Measurements from ENCODE around the gene DNAH8. TPM values are rescaled to one million over a fixed set of nuclear protein-coding genes. Genes with fewer than 3 reads are reported as not detected.
"Not testable (repeated sequence)": the region's sequence is repeated elsewhere in the genome, so short reads cannot be mapped to it uniquely, and the experiment has no call there.

Gene DNAH8
- total and polyA plus RNA-seq, 2 experiments from 2014 or later: 0.03 to 0.15 TPM

DNA sequence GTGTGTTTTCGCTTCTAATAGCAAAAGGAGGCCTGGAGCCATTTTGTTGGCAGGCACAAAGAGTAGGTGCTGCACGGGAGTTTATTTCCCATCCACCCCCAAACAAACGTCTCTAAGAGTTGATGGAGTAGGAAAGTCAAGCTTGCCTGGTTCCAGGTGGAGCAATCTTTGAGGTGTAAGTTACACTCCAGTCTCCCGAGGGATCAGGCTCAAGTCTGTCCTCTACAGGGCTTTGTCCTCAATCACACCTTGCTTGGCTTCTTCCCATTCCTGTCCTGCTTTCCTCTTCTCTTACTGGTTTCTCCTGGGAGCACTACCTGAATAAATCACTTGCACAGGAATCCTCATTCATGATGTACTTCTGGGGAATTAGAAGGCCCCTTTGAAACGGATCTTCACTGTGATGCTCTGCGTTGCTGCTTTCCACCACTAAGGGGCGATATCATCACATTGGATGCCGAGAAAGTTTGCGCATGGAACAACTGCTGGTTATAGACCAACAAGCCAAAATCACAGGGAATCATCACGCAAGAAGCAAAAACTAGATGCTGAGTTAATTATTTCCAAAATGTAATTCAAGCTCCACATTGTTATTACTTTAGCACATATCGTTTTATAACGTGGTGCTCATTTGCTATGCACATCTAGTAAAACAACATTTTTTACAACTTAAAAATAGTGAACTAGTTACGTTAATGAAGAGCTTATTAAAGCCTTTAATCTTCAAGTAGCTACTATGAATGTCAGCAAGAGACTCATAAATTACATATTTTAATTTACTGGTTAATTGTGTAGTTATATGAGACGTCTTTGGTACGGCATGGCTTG is 156.8 kb downstream of the DNAH8 start:
- no peak for TF ChIP-seq EZH2 (IDR thresholded peaks at IDR 0.05; ENCODE audit: borderline replicate concordance)
- TF ChIP-seq, protein P1, sequence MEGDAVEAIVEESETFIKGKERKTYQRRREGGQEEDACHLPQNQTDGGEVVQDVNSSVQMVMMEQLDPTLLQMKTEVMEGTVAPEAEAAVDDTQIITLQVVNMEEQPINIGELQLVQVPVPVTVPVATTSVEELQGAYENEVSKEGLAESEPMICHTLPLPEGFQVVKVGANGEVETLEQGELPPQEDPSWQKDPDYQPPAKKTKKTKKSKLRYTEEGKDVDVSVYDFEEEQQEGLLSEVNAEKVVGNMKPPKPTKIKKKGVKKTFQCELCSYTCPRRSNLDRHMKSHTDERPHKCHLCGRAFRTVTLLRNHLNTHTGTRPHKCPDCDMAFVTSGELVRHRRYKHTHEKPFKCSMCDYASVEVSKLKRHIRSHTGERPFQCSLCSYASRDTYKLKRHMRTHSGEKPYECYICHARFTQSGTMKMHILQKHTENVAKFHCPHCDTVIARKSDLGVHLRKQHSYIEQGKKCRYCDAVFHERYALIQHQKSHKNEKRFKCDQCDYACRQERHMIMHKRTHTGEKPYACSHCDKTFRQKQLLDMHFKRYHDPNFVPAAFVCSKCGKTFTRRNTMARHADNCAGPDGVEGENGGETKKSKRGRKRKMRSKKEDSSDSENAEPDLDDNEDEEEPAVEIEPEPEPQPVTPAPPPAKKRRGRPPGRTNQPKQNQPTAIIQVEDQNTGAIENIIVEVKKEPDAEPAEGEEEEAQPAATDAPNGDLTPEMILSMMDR (IDR thresholded peaks at IDR 0.05; ENCODE audit: poor library complexity): peak; percentile 99
- H3K9me2 ChIP-seq (replicated peaks; ENCODE audit: insufficient read depth): no peaks in the 10 kb centered on the region
- H3K27me3 ChIP-seq: no peaks in the 10 kb centered on the region
- H3K4me3 ChIP-seq: no peak overlapping the region
- H3K4me1 ChIP-seq (ENCODE audit: insufficient read depth): no peaks in the 10 kb centered on the region
- H4K20me1 ChIP-seq (ENCODE audit: insufficient read depth, poor library complexity, severe bottlenecking): no peaks in the 10 kb centered on the region
- no peak overlapping the region for H2AFZ ChIP-seq
- DNase-seq (ENCODE audit: low spot score): peak; percentile 71
- H3K27ac ChIP-seq: no peak overlapping the region
- 42% methylated on average over 15 of the region's 15 CpGs for WGBS (ENCODE audit: low lambda C conversion rate, missing lambda C conversion rate)
- no peaks in the 10 kb centered on the region for H3K79me2 ChIP-seq
- no peaks in the 10 kb centered on the region for H3K9me3 ChIP-seq (ENCODE audit: low read depth)
- no peak overlapping the region for H3K4me2 ChIP-seq
- no peaks in the 10 kb centered on the region for H3K36me3 ChIP-seq (replicated peaks; ENCODE audit: insufficient read depth, low read depth)

DNA sequence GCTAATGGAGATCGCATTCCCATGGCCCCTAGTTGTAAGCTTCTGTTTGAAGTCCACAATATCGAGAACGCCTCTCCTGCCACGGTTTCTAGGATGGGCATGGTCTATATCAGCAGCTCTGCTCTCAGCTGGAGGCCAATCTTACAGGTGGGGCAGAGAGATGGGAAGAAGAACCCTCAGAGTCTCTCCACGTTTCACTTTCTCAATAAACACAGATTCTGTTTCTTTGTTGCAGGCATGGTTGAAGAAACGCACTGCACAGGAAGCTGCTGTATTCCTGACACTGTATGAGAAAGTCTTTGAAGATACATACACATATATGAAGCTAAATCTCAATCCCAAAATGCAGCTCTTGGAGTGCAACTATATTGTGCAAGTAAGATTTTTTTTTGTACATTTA is 157.9 kb downstream of the DNAH8 start:
- H2AFZ ChIP-seq: no peak overlapping the region
- DNase-seq (ENCODE audit: low spot score): no peak
- H3K4me1 ChIP-seq (ENCODE audit: insufficient read depth): no peaks in the 10 kb centered on the region
- H3K4me2 ChIP-seq: no peak overlapping the region
- H3K27ac ChIP-seq: no peak overlapping the region
- no peaks in the 10 kb centered on the region for H4K20me1 ChIP-seq (ENCODE audit: insufficient read depth, poor library complexity, severe bottlenecking)
- WGBS (ENCODE audit: low lambda C conversion rate, missing lambda C conversion rate): 77% methylated on average over 6 of the region's 6 CpGs
- H3K9me2 ChIP-seq (replicated peaks; ENCODE audit: insufficient read depth): no peaks in the 10 kb centered on the region
- H3K9me3 ChIP-seq (ENCODE audit: low read depth): no peaks in the 10 kb centered on the region
- no peak overlapping the region for H3K4me3 ChIP-seq
- TF ChIP-seq EZH2 (IDR thresholded peaks at IDR 0.05; ENCODE audit: borderline replicate concordance) (no peak), EZH2phosphoT487 (IDR thresholded peaks at IDR 0.05; ENCODE audit: low read depth, severe bottlenecking, unreplicated experiment) (no peak)
- TF ChIP-seq, protein P1 (IDR thresholded peaks at IDR 0.05; ENCODE audit: poor library complexity): no peak
- H3K79me2 ChIP-seq: no peaks in the 10 kb centered on the region
- no peaks in the 10 kb centered on the region for H3K36me3 ChIP-seq (replicated peaks; ENCODE audit: insufficient read depth, low read depth)
- H3K27me3 ChIP-seq: no peaks in the 10 kb centered on the region

DNA sequence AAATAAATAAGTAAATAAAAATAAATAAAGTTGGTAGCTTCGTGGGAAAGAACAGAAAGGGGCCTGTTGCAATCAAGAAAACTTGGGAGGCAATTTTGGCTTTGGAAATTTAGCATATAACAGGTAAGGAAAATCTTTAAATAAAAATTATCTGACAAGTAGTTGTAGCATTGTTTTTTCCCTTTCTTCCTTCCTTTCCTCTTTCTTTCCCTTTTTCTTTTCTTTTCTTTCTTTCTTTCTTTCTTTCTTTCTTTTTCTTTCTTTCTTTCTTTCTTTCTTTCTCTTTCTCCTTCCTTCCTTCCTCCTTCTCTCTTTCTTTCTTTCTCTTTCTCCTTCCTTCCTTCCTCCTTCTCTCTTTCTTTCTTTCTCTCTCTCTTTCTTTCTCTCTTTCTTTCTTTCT is 158.7 kb downstream of the DNAH8 start:
- H3K36me3 ChIP-seq (replicated peaks; ENCODE audit: insufficient read depth, low read depth); H3K27me3 ChIP-seq; H3K79me2 ChIP-seq; H3K4me2 ChIP-seq; H3K27ac ChIP-seq; DNase-seq (ENCODE audit: low spot score); H2AFZ ChIP-seq; H3K4me3 ChIP-seq; H4K20me1 ChIP-seq (ENCODE audit: insufficient read depth, poor library complexity, severe bottlenecking); H3K4me1 ChIP-seq (ENCODE audit: insufficient read depth); H3K9me3 ChIP-seq (ENCODE audit: low read depth); H3K9me2 ChIP-seq (replicated peaks; ENCODE audit: insufficient read depth): not testable (repeated sequence)
- 67% methylated on average over 1 of the region's 1 CpG for WGBS (ENCODE audit: low lambda C conversion rate, missing lambda C conversion rate)

DNA sequence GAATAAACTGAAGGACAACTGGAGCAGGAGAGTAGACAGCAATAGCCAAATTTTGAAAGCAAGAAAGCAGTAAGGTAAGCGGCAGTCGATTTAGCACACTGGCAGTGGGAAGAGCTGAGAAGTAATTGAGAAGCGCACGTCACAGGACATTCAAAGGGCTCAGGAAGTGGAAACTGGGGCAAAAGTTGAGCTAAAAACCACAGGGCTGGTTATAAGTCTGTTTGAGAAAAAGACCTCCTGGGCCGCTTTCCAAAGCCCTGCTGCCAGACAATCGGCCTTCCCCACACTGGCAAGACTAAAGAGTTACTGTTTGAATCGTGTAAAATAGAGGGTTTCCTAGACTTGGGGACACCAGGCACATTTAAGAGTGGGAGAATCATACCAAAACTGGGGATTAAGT is 161.4 kb downstream of the DNAH8 start:
- Histone ChIP-seq H3K9me3 (ENCODE audit: low read depth) (no peaks in the 10 kb centered on the region), H3K4me2 (no peak overlapping the region), H3K4me3 (no peak overlapping the region), H3K27ac (no peak overlapping the region), H3K4me1 (ENCODE audit: insufficient read depth) (no peaks in the 10 kb centered on the region), H3K36me3 (replicated peaks; ENCODE audit: insufficient read depth, low read depth) (no peaks in the 10 kb centered on the region), H2AFZ (no peak overlapping the region), H3K9me2 (replicated peaks; ENCODE audit: insufficient read depth) (no peaks in the 10 kb centered on the region), H3K27me3 (no peaks in the 10 kb centered on the region), H4K20me1 (ENCODE audit: insufficient read depth, poor library complexity, severe bottlenecking) (no peaks in the 10 kb centered on the region), H3K79me2 (no peaks in the 10 kb centered on the region)
- TF ChIP-seq EZH2phosphoT487 (IDR thresholded peaks at IDR 0.05; ENCODE audit: low read depth, severe bottlenecking, unreplicated experiment) (no peak), EZH2 (IDR thresholded peaks at IDR 0.05; ENCODE audit: borderline replicate concordance) (no peak)
- TF ChIP-seq, protein P1 (IDR thresholded peaks at IDR 0.05; ENCODE audit: poor library complexity): no peak
- DNase-seq (ENCODE audit: low spot score): no peak
- WGBS (ENCODE audit: low lambda C conversion rate, missing lambda C conversion rate): 89% methylated on average over 7 of the region's 7 CpGs
